Measurements from ENCODE around the gene DMRT1. TPM values are rescaled to one million over a fixed set of nuclear protein-coding genes. Genes with fewer than 3 reads are reported as not detected.

DMRT1 gene
- total RNA-seq, 1 experiment from 2014 or later = not detected

DNA sequence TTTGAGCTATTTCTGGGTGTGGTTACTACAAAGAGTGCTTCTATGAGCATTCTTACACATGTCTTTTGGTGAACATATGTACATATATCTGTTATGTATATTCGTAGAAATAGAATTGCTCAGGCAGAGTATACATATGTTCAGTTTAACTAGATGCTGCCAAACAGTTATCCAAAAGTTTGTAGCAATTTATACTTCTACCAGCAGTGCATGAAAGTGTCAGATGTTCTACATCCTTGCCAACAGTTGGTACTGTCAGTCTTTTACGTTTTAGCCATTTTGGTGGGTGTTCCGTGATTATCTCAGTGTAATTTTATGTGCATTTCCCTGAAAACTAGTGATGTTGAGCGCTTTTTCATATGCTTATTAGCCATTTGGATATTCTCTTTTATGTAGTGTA is 172.7 kb downstream of the DMRT1 start:
- Histone ChIP-seq H3K9me3 (ENCODE audit: control insufficient read depth, insufficient read depth, low read depth, low read length) (no peaks in the 10 kb centered on the region), H3K4me1 (ENCODE audit: control insufficient read depth, insufficient read depth, low read length) (no peaks in the 10 kb centered on the region), H3K36me3 (ENCODE audit: control insufficient read depth, insufficient read depth, low read length) (no peaks in the 10 kb centered on the region), H3K27ac (ENCODE audit: low read length) (no peak overlapping the region), H3K4me3 (ENCODE audit: low read depth in 2 of 2, low read length in 2 of 2) (no peak overlapping the region), H3K27me3 (ENCODE audit: control insufficient read depth, insufficient read depth, low read length) (no peaks in the 10 kb centered on the region)
- intact Hi-C loops (cut with micrococcal nuclease; ENCODE audit: unreplicated experiment) = no loop called here
- ChIA-PET CTCF (no interaction called here), POLR2A (no interaction called here)
- no TSS peak for BruUV-seq (replicated peaks)
- DNase-seq (ENCODE audit: low read depth, low spot score) = no peak
- TF ChIP-seq, protein P1, sequence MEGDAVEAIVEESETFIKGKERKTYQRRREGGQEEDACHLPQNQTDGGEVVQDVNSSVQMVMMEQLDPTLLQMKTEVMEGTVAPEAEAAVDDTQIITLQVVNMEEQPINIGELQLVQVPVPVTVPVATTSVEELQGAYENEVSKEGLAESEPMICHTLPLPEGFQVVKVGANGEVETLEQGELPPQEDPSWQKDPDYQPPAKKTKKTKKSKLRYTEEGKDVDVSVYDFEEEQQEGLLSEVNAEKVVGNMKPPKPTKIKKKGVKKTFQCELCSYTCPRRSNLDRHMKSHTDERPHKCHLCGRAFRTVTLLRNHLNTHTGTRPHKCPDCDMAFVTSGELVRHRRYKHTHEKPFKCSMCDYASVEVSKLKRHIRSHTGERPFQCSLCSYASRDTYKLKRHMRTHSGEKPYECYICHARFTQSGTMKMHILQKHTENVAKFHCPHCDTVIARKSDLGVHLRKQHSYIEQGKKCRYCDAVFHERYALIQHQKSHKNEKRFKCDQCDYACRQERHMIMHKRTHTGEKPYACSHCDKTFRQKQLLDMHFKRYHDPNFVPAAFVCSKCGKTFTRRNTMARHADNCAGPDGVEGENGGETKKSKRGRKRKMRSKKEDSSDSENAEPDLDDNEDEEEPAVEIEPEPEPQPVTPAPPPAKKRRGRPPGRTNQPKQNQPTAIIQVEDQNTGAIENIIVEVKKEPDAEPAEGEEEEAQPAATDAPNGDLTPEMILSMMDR (IDR thresholded peaks at IDR 0.05) = no peak
- TF ChIP-seq POLR2AphosphoS5 (IDR thresholded peaks at IDR 0.05; ENCODE audit: low read depth, low read length) = no peak
- in situ Hi-C loops (cut with HindIII; ENCODE audit: low pct_unique_long_range_greater_than_20kb, low sequenced_read_pairs) = no loop called here
- no peak for ATAC-seq

DNA sequence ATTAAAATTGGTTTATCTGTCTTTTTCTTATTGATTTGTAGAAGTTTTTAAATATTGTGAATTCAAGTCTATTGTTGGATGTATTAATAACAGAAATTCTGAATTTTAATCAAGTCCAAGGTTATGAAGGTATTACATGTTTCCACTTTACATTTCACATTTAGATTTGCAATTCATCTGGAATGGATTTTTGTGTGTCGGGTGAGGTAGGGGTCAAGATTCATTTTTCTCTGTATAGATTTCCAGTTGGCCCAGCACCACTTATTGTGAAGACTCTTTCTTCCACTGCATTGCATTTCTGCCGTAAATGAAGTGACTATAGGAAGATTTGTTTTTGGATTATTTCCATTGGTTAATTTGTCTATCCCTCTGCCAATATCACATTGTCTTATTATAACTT is 173.1 kb downstream of the DMRT1 start:
- no peak for ATAC-seq

More for the DNA sequence above, 173.1 kb downstream of the DMRT1 start:
- no peaks in the 10 kb centered on the region for H3K27me3 ChIP-seq (ENCODE audit: control insufficient read depth, insufficient read depth, low read length)
- H3K27ac ChIP-seq (ENCODE audit: low read length) = no peak overlapping the region
- ChIA-PET CTCF (no interaction called here), POLR2A (no interaction called here)
- TF ChIP-seq, protein P2, sequence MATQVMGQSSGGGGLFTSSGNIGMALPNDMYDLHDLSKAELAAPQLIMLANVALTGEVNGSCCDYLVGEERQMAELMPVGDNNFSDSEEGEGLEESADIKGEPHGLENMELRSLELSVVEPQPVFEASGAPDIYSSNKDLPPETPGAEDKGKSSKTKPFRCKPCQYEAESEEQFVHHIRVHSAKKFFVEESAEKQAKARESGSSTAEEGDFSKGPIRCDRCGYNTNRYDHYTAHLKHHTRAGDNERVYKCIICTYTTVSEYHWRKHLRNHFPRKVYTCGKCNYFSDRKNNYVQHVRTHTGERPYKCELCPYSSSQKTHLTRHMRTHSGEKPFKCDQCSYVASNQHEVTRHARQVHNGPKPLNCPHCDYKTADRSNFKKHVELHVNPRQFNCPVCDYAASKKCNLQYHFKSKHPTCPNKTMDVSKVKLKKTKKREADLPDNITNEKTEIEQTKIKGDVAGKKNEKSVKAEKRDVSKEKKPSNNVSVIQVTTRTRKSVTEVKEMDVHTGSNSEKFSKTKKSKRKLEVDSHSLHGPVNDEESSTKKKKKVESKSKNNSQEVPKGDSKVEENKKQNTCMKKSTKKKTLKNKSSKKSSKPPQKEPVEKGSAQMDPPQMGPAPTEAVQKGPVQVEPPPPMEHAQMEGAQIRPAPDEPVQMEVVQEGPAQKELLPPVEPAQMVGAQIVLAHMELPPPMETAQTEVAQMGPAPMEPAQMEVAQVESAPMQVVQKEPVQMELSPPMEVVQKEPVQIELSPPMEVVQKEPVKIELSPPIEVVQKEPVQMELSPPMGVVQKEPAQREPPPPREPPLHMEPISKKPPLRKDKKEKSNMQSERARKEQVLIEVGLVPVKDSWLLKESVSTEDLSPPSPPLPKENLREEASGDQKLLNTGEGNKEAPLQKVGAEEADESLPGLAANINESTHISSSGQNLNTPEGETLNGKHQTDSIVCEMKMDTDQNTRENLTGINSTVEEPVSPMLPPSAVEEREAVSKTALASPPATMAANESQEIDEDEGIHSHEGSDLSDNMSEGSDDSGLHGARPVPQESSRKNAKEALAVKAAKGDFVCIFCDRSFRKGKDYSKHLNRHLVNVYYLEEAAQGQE (IDR thresholded peaks at IDR 0.05; ENCODE audit: insufficient read depth in 1 of 2, low read depth in 2 of 2, low read length in 1 of 2) = no peak
- TF ChIP-seq POLR2AphosphoS5 (IDR thresholded peaks at IDR 0.05; ENCODE audit: low read depth, low read length) (no peak), SIN3A (IDR thresholded peaks at IDR 0.05; ENCODE audit: borderline replicate concordance, insufficient read depth, low read depth, low read length) (no peak), TCF7L2 (IDR thresholded peaks at IDR 0.05; ENCODE audit: low read depth, low read length) (no peak)
- TF ChIP-seq, protein P1 (IDR thresholded peaks at IDR 0.05) = no peak
- DNase-seq (ENCODE audit: low read depth, low spot score) = no peak
- no peaks in the 10 kb centered on the region for H3K36me3 ChIP-seq (ENCODE audit: control insufficient read depth, insufficient read depth, low read length)
- intact Hi-C loops (cut with micrococcal nuclease; ENCODE audit: unreplicated experiment) = no loop called here
- H3K9me3 ChIP-seq (ENCODE audit: control insufficient read depth, insufficient read depth, low read depth, low read length) = no peaks in the 10 kb centered on the region
- in situ Hi-C loops (cut with HindIII; ENCODE audit: low pct_unique_long_range_greater_than_20kb, low sequenced_read_pairs) = no loop called here
- H3K4me3 ChIP-seq (ENCODE audit: low read depth in 2 of 2, low read length in 2 of 2) = no peak overlapping the region
- no TSS peak for BruUV-seq (replicated peaks)
- no peaks in the 10 kb centered on the region for H3K4me1 ChIP-seq (ENCODE audit: control insufficient read depth, insufficient read depth, low read length)

Data from Panc1 (cell line).